ENCODE results near the gene SMKR1.

DNA sequence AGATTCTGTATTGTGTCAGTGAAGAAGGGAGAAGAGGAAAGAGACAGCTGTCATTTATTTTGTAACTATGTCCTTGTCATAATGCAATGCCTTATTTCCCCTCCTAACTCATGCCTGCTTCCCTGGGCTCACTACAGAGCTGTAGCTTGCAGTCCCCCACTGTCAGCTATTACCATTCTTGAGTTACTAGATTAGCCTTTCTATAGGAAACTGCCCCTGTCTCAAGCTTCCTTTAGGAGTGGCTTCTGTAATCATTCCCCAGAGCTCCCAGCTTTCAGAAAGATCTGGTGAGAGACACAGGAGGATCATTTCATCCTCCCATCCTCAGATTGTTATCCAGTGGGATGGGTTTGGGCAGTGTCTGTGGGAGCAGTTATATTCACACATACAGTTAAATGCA is 32.4 kb upstream of the SMKR1 start:
- TF ChIP-seq, protein P1, sequence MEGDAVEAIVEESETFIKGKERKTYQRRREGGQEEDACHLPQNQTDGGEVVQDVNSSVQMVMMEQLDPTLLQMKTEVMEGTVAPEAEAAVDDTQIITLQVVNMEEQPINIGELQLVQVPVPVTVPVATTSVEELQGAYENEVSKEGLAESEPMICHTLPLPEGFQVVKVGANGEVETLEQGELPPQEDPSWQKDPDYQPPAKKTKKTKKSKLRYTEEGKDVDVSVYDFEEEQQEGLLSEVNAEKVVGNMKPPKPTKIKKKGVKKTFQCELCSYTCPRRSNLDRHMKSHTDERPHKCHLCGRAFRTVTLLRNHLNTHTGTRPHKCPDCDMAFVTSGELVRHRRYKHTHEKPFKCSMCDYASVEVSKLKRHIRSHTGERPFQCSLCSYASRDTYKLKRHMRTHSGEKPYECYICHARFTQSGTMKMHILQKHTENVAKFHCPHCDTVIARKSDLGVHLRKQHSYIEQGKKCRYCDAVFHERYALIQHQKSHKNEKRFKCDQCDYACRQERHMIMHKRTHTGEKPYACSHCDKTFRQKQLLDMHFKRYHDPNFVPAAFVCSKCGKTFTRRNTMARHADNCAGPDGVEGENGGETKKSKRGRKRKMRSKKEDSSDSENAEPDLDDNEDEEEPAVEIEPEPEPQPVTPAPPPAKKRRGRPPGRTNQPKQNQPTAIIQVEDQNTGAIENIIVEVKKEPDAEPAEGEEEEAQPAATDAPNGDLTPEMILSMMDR (IDR thresholded peaks at IDR 0.05), result no peak
- TF ChIP-seq POLR2AphosphoS5 (IDR thresholded peaks at IDR 0.05), result no peak
